ENCODE measurements around the gene PERM1.

Gene PERM1

DNA sequence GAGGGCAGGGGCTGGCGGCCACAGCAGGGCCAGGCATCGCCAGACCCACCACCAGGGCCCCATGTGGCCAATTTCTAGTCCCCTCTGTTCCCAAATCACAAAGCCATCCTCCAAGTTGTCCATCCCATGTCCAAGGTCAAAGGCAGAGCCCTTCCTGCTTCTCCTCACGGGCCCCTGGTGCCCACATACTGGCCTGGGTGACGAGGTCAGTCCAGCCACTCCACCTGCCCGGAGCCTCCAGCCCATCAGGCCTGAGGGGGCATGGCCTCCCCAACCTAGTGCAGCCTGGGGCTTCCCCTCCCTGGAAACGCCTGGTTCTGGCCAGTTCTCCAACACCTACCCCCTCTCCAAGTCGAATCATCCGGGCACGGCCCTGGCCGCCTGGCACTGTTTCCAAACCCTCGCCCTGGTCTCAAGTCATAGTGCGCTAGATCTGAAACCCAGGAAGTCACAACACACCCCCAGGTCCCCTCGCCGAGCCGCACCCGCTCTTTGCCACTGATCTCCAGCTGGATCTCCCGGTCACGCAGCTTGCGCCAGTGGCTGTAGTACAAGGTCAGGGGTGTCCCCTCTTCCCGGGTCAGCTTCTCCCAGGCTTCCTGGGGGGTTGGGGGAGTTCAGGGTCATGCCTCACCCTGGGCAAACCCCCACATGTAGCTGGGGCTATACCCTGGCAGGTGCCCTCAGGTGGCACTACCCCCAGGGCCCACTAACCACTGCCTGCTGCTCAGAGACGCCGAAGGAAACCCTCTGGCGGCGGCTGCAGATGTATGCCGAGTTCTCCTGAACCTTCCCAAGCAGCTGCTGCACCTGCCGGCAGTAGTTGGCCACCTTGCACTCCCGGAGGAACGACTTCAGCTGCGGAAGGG, 36.0 kb downstream of the PERM1 start:
- DNase-seq: no peak

DNA sequence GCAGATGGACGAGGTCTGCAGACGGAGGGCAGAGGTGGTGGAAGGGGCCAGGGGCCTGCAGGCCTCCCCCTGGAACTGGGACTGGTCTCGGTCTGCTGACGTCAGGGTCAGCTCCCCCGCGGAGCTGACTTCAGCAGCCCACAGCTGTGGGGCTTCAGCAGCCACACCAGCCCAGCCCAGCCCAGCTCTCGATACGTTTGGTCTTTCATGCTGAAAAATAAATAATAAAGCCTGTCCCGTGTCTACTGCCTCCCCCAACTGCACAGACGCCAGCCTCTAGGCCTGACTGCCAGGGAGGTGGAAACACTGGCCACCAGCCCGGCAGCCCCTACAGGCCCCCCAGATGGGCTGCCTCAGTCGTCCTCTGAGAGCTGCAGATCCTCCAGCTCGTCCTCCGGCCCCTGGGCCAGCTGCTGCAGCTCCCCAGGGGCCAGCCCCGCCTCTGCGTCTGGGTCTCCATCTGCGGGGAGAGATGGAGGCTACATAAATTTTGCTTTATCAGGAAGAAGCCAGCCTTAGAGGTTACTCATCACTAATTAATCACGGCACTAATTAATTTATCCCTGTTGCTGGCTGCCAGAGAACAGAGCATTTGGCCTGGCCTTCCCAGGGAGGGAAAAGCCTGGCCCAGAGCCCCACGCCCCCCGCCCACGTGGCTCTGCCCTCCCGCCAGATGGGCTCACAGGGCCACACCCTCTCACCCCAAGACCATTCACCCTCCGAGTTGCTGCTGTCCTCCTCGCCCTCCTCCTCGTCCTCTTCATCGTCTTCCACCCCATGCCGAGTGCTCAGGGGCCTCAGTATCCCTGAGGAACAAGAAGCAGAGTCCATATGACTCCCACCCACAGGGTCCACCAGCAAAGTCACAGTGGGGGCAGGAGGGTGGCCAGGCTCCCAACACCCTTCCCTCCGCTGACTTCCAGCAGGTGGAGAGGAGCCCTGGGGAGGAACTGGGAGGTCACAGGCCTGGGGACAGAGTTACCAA, 37.3 kb downstream of the PERM1 start:
- no peak for DNase-seq

GRCh38 chr1:943545-944340, 38.1 kb downstream of the PERM1 start:
- DNase-seq: no peak

DNA sequence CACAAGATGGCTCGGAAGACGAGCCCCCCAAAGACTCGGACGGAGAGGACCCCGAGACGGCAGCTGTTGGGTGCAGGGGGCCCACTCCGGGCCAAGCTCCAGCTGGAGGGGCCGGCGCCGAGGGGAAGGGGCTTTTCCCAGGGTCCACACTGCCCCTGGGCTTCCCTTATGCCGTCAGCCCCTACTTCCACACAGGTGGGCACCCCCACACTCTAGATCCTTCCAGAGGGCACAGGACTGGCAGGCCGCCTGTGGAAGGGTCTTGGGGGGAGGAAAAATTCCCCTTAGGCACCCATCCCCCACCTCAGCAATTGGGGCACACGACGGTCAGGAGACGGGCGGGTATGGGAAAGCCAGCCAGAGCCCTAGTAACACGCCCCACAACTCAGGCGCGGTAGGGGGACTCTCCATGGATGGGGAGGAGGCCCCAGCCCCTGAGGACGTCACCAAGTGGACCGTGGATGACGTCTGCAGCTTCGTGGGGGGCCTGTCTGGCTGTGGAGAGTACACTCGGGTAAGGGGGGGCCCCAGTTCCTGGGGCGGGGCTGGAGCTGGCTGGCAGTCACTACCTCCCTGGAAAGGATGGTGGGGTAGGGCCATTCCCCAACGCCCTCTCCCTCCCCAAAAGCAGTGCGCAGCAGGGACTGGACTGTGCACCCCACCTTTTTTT, 38.9 kb downstream of the PERM1 start:
- no peak for DNase-seq

DNA sequence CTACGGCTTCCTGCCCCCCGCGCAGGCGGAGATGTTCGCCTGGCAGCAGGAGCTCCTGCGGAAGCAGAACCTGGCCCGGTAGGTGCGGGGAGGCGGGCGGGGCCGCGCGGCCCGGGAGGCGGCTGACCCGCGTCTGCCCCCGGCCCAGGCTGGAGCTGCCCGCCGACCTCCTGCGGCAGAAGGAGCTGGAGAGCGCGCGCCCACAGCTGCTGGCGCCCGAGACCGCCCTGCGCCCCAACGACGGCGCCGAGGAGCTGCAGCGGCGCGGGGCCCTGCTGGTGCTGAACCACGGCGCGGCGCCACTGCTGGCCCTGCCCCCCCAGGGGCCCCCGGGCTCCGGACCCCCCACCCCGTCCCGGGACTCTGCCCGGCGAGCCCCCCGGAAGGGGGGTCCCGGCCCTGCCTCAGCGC, 39.5 kb downstream of the PERM1 start:
- DNase-seq: no peak

- peak; percentile 61 for DNase-seq
Observed at GRCh38 chr1:941588-942383, 40.1 kb downstream of the PERM1 start.

- DNase-seq: no peak
Observed at GRCh38 chr1:941015-941587, 40.8 kb downstream of the PERM1 start.

DNA sequence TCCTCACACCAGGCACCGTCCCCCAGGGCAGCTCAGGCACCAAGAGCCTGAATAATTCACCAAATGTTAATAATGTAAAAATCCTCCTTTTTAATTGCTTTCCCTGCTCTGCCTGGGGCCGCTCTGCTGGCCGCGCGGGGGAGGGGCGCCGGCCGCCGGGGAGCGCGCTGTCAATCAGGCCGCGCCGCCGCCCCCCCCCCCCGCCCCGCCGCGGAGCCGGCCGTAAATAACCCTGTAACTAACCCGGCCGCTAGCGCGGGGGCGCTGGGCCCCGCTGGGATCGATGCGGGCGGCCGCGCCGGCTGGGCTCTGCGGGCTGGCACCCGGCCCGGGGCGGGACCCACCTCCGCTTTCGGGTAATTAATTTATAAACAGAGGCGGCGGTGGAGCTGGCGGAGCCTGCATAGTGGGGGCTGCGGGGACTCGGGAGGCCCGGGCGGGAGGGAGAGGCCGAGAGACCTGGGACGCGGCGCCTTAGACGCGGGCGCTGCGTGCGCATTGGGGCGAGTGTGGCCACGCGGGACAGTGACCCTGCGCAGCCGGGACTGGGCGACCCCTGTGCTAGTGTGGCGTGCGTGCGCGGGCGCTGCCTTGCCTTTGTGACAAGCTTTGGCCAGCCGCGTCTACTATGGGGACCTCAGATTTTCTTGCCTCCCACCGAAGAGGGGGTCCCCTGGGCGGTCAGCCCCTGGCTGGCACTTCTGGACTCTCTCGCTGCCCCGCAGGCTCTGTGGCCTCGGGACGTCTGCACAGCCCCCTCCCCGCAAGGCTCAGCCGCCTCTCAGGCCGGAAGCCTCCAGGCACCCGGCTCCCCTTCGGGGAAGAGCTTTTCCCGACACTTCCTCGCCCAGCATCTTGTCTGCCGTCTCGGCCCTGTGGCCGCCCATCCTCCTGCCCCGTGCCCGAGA, 41.5 kb downstream of the PERM1 start:
- peak; percentile 35 for DNase-seq

DNA sequence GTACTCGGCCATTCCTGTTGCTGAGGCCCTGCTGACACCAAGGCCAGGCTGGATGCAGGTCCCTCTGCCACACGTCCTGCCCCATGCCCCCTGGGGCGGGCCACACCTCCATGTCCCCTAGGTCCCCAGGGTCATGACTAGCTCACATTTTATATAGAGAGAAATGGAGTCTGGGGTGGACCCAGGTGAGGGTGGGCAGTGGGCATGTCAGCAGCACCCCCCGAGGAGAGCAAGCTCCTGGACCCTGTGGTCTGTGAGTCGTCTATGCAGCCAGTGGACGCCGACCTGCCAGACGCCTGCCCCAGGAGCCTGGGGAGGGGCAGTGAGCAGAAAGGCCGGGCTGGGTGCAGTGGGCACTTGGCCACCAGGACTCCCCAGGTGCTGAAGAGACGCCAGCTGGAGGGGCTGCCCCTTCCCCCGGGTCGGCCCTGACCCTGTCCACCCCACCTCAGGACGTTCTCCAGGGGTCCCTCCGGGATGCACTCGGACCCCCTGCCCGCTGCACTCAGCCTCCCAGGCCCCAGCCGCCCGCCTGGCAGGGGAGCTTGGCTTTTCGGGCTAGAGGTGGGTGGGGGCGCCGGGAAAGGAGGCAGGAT, 42.3 kb downstream of the PERM1 start:
- DNase-seq: no peak

GRCh38 chr1:938711-939489, 43.0 kb downstream of the PERM1 start:
- DNase-seq: no peak

DNA sequence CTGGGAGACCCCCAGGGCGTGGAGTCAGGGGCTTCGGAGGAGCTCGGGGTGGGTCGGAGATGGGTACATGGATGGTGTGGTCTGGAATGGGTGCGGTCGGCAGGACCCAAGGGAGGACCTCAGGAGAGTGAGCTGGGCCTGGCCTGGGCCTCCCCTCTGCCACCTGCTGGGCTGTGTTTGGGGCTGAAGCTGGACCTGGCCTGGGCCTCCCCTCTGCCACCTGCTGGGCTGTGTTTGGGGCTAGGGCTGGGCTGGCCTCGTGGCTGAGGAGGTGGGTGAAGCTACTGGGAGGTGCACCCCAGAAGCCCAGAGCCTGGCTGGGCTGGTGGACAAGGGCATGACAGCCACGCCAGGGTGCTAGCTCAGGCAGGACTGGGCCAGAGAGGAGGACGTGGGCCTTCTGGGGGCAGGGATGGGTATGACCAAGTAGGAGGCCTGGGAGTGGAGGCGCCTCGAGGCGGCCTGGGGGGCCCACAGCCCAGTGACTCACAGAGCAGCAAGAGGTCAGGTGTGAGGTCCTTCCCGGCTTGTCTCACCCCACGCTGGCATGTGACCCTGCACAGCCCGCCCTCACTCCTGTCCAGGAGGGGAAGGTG, 43.7 kb downstream of the PERM1 start:
- peak; percentile 27 for DNase-seq

- no peak for DNase-seq
Observed at GRCh38 chr1:937521-937920, 44.4 kb downstream of the PERM1 start.

DNA sequence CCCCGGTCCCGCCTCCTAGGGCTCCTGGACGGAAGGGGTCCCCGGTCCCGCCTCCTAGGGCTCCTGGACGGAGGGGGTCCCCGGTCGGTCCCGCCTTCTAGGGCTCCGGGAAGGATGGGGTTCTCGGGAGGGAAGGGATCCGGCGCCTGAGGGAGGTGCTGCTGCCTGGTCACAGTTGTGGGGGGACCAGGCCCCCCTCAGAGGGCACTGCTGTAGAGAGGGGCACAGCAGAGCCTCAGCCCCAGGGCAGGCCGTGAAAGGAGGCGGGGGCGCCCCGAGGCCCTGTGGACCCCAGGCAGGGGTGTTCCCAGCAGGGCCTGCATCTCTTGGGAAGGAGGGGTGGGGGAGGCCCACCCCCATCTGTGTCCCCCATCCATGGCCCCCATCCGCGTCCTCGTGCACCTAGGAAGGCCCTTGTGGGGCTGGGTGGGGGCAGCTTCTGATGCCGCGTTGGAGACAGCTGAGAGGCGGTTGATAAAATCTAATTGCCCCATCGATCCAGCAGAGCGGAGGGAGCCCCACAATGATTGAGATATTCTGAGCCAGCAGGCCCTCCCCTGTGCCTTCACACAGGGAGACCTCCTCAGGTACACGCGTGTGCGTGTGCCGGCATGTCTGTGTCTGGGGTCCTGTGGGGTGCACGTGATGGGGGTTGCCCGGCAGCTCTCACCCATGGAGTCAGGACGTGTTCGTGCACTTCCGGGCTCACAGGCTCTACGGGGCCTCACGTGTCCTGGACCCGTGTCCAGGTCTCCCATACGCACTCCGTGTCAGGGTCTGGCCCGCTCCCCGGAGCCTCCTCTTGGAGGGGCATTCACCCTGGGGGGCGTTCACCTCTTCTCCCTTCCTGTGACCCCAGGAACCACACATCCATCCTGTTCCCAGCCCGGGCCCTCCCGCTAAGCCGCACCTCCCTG, 45.3 kb downstream of the PERM1 start:
- no peak for DNase-seq

DNA sequence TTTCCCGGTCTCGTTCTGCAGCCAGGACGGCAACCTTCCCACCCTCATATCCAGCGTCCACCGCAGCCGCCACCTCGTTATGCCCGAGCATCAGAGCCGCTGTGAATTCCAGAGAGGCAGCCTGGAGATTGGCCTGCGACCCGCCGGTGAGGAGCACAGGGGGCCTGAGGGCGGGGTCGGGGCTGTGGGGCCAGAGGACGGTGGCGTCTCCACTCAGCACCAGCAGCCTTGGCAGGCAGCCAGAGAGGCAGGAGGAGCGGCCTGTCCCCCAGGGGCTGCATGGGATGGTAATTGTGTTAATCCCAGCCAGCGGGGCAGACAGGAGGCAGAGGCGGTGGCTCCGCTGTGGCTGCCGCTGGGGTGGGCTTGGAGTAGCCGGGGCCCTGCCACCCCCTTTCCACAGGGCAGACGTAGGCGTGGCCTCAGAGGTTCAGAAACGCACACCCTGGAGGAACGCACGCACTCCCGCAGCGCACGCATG, 46.1 kb downstream of the PERM1 start:
- no peak for DNase-seq

GRCh38 chr1:934991-935750, 46.7 kb downstream of the PERM1 start:
- DNase-seq: no peak

- DNase-seq: no peak
Observed at GRCh38 chr1:933603-933940, 48.3 kb downstream of the PERM1 start.
